Fibroblast of mammary gland (primary cell): ENCODE measurements around the gene AVP.
"Not testable (repeated sequence)": the region's sequence is repeated elsewhere in the genome, so short reads cannot be mapped to it uniquely, and the experiment has no call there.

Experiments
- DNase-seq: peaks from one replicate; pipeline ENCODE4 v3.0.0-alpha.2; 2010; ENCODE audit warnings: low read depth
- H3K4me3 ChIP-seq: 2 replicates; pipeline ENCODE4 v1.5.1; 2011; ENCODE audit warnings: low read depth, mild to moderate bottlenecking, low read length, moderate library complexity; ENCODE audit not compliant: control insufficient read depth
- CTCF ChIP-seq: conservative IDR thresholded peaks from 2 replicates; pipeline ENCODE4 v1.5.1; 2011; ENCODE audit warnings: low read depth, low read length, inconsistent platforms; ENCODE audit not compliant: control insufficient read depth, insufficient read depth

The AVP gene

GRCh38 chr20:3124163-3124562 is 39.6 kb upstream of the AVP start:
- not testable (repeated sequence) for H3K4me3 ChIP-seq, DNase-seq

DNA sequence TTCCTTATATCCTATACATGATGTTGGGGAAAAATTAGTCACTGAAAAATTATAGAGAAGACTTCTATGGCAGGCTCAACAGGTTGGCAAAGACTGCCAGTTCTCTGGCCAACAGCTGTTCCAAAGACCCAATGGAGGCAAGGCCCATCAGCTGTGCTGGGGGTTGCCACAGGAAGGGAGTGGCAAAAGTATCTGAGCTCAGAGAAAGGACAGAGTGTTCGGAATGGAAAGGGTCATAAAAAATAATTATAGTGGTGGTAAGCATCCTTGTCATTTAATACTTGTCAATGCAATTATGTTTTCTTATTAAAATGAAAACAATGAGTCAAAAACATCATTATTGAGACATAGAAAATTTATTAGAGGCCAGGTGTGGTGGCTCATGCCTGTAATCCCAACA is 39.0 kb upstream of the AVP start:
- no peak for DNase-seq
- TF ChIP-seq CTCF: no peak
- no peak overlapping the region for H3K4me3 ChIP-seq

- DNase-seq: no peak
- no peak for TF ChIP-seq CTCF
- no peak overlapping the region for H3K4me3 ChIP-seq
Observed at GRCh38 chr20:3121955-3122610, 37.6 kb upstream of the AVP start.

DNA sequence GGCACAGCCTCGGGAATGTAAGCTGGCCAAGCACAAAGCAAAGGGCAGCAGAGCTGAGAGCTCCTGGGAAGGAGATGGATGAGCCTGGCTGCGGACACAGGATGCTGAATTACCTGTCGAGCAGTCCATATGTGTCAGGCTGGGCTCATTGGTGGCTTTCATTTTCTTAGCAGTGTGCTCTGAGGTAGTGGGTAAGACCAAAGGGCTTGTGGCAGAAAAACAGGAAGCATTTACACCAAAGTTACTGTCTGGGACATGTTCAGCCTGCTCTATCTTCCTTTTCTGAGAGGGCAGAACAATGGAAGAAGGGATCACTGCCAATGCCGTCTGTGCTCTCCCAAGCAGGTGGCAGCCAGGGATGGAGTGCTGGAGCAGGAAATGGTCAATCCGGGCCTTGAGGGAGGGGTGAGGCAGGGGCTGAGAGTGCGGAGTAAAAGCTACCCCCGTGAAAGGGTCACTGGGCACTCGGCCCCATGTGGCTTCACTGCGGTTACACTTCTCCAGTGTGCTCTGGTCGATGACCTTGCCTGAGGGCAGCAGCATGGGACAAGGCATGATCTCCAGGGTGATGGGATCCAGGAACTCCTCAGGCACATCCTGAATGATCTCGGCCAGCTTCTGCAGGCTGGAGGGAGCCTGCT is 36.9 kb upstream of the AVP start:
- no peak for DNase-seq

GRCh38 chr20:3119044-3119443 is 34.5 kb upstream of the AVP start:
- DNase-seq: no peak
- H3K4me3 ChIP-seq: no peak overlapping the region
- no peak for TF ChIP-seq CTCF

More for the DNA sequence above, 36.9 kb upstream of the AVP start:
- H3K4me3 ChIP-seq: no peak overlapping the region
- TF ChIP-seq CTCF: no peak

- peak; percentile 72 for TF ChIP-seq CTCF
- peak; percentile 83 for DNase-seq
- not testable (repeated sequence) for H3K4me3 ChIP-seq
Observed at GRCh38 chr20:3117839-3118379, 33.4 kb upstream of the AVP start.

DNA sequence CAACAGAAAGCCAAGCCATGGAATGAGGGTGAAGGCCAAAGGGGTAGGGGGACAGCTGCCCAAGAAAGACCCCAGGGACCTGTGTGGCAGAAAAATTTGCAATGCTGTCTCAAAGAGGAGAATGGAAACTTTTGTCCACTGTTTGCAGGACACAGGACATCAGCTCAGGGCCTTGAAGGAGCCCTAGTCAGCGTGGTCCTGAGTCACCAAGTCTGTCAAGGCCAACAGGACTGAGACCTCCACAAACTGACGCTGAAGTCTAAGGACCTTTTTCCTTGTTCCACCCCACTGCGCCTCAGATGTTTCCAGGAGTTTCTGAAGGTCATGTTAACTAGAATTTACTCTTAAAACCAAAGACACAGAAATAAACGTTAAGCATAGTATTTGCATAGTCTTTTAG is 31.8 kb upstream of the AVP start:
- no peak overlapping the region for H3K4me3 ChIP-seq
- TF ChIP-seq CTCF: no peak
- DNase-seq: no peak
